GM04504 (cell line): Measurements from ENCODE around the gene MYBPC2.

Experiments used
- DNase-seq: peaks from one replicate; pipeline ENCODE4 v3.0.0-alpha.2; 2012; ENCODE audit warnings: low read depth

MYBPC2 gene

DNA sequence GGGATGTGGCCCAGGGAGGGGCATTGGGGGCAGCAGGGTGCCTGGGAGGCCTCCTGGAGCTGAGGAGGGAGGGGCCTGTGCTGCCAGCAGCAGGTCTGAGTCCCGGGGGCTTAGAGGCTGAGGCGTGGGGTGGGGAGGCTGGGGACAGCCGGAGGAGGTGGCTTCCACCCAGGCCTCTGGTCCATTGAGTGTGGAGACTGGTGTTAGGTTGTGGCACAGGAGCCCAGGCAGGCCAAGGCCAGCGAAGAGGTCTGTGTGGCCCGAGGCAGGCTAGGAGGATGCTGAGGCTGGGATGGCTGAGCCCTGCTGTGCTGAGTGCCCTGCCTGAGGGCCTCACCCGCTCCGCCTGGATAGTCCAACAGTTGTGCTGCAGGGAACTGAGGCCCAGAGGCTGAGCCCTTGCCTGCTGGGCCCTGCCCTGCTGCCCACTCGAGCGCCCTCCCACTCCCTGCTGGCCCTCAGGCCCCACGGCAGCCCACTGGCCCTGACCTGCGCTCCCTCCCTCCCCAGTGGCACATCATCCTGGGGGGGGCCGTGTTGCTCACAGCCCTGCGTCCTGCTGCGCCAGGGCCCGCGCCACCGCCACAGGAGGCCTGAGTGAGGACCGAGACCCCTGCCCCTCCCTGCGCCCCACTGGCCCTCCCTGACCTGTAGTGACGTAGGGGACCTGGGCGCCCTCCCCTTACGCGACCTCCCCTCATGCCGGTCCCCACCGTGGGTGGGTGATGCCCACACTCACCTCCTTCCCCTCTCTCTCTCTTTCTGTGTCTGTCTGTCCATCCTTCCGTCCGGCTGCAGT, 48.9 kb downstream of the MYBPC2 start:
- DNase-seq = no peak

DNA sequence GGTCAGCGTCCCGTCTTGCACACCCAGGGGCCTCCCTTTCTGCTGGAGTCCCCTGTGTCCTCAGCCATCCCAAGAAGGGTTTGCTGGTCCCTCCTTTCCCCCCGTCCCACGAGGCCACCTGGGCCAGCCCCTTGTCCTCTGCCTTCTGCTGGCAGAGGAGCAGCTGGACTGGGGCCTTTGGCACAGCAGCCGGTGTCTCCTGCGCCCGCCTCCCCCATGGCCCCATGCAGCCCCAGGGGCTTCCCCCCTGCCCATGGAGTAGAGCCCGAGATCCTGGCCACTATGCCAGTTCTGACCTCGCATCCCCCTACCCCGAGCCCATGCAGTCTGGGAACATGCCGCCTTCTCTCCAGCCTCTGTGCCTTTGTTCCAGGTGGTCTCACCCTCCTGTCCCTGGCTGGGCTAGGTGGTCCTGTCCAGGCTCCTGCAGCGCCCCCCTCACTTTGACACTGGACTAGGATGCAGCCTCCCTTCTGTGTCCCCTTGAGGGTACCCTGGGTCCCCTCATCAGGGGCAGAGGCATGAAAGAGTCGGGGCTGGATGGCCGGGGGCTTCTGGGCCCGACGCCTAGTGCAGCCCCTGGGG, 49.7 kb downstream of the MYBPC2 start:
- DNase-seq = no peak

DNA sequence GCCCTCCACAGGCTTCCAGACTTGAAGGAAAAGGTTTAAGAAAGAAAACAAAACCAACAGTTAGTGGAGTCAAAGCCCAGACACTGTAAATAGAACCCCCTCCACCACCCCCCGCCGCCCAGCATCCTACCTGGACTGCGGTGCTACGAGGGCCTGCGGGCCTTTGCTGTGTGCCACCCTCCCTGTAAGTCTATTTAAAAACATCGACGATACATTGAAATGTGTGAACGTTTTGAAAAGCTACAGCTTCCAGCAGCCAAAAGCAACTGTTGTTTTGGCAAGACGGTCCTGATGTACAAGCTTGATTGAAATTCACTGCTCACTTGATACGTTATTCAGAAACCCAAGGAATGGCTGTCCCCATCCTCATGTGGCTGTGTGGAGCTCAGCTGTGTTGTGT, 50.2 kb downstream of the MYBPC2 start:
- DNase-seq = no peak

GRCh38 chr19:50485284-50485955, 52.7 kb downstream of the MYBPC2 start:
- no peak for DNase-seq

- no peak for DNase-seq
These were observed 54.3 kb downstream of the MYBPC2 start for GRCh38 chr19:50486823-50487515.

- no peak for DNase-seq
These were observed 55.9 kb downstream of the MYBPC2 start for GRCh38 chr19:50488389-50489194.

GRCh38 chr19:50489461-50490011, 56.8 kb downstream of the MYBPC2 start:
- no peak for DNase-seq

- DNase-seq = no peak
These were observed 57.7 kb downstream of the MYBPC2 start for GRCh38 chr19:50490411-50490811.

DNA sequence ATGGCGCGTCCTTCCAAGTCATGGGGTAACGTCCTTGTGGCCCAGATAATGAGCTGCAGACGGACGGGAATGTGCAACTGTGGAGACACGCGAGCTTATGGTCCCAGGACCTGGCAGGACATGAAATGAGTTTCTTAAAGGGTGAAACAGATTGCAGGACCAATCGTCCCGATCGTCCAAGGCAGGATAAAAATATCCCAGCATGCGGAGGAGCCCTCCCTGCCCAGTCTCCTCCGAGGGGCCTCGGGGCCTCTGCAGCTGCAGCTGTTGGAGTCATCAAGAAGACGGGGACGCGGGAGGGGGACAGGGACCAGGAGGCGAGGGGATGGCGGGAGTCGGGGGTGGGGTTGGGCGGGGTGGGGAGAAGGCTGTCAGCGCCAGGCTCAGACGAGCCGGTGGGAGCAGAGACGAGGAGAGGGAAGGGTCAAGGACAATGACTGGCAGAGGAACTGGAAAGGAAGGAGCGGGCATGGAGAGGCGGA, 58.3 kb downstream of the MYBPC2 start:
- DNase-seq = no peak

DNA sequence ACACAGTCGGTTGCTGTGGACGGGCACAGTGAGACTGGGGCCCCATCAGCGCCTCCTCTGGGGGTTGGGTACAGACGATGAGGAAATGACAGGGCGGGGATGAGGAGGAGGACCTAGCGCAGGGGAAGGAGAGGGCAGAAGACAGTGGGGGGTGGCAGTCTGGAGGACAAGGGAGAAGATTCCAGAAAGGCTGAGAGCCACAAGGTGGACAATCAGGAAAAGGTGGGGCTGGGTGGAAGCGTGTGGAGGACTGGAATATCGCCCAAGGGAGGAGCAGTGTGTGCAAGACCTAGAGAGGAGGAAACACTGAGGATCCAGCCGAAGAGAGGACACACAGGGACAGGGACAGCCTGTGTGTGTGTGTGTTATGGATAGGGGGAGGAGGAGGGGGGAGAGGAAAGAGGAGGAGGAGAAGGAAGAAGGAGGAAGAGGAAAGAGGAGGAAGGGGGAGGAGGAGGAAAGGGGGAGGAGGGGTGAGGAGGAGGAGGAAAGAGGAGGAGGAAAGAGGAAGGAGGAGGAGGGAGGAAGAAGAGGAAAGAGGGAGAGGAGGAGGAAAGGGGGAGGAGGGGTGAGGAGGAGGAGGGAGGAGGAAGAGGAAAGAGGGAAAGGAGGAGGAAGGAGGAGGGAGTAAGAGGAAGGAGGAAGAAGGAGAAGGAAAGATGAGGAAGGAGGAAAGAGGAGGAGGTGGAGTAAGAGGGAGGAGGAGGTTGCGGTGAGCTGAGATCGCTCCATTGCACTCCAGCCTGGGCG, 59.8 kb downstream of the MYBPC2 start:
- no peak for DNase-seq

- no peak for DNase-seq
These were observed 60.5 kb downstream of the MYBPC2 start for GRCh38 chr19:50493171-50493570.

- no peak for DNase-seq
These were observed 61.7 kb downstream of the MYBPC2 start for GRCh38 chr19:50494186-50495019.

- no peak for DNase-seq
These were observed 62.4 kb downstream of the MYBPC2 start for GRCh38 chr19:50495020-50495531.

- no peak for DNase-seq
These were observed 63.7 kb downstream of the MYBPC2 start for GRCh38 chr19:50496189-50497021.

DNA sequence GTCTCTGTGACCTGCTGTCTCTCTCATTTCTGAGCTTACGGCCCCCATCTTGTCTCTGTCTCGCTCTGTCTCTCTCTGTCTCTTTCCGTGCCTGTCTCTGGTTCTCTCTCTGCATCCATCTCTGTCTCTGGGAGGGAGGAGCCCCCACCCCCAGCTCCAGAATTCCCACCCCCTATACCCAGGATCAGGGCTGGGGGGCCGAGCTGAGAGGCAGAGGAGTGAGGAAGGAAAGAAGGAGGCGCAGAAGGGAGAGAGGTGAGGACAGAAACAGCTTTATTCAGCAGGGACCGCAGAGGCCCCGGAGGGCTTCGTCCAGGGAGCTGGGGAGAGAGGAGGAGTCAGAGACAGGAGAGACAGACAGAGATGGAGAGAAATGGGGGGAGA, 64.3 kb downstream of the MYBPC2 start:
- no peak for DNase-seq

DNA sequence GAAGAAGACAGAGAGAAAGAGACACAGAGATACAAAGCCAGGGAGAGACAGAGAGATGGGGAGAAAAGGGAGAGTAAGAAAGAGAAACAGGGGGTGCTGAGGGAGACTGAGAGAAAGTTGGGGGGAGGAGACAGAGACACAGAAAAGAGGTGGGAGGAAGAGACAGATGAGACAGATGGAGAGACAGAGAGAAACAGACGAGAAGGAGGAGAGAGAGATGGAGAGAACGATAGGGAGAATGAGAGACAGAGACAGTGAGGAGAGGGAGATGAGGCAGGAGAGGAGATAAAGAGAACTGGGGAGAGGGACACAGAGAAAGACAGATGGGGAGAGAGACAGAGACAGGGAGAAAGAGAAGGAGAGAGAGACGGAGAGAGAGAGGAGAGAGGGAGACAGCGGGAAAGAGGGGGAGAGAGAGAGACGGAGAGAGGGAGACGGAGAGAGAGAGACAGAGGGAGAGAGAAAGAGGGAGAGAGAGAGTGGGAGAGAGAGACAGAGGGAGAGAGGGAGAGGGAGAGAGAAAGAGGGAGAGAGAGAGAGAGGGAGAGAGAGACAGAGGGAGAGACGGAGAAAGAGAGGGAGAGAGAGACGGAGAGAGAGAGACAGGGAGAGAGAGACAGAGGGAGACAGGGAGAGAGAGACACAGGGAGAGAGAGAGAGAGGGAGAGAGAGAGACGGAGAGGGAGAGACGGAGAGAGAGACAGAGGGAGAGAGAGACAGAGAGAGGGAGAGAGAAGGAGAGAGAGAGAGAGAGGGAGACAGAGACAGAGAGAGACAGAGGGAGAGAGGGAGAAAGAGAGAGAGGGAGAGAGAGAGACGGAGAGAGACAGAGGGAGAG, 65.7 kb downstream of the MYBPC2 start:
- no peak for DNase-seq

GRCh38 chr19:50500060-50500752, 67.5 kb downstream of the MYBPC2 start:
- DNase-seq = no peak
